ENCODE measurements around the gene THEMIS2. TPM values are rescaled to one million over a fixed set of nuclear protein-coding genes. Genes with fewer than 3 reads are reported as not detected.
"Not testable (repeated sequence)": the region's sequence is repeated elsewhere in the genome, so short reads cannot be mapped to it uniquely, and the experiment has no call there.

THEMIS2 gene
- total and polyA plus RNA-seq, 7 donors = 1.5 to 6.1 (median 3.8) TPM

DNA sequence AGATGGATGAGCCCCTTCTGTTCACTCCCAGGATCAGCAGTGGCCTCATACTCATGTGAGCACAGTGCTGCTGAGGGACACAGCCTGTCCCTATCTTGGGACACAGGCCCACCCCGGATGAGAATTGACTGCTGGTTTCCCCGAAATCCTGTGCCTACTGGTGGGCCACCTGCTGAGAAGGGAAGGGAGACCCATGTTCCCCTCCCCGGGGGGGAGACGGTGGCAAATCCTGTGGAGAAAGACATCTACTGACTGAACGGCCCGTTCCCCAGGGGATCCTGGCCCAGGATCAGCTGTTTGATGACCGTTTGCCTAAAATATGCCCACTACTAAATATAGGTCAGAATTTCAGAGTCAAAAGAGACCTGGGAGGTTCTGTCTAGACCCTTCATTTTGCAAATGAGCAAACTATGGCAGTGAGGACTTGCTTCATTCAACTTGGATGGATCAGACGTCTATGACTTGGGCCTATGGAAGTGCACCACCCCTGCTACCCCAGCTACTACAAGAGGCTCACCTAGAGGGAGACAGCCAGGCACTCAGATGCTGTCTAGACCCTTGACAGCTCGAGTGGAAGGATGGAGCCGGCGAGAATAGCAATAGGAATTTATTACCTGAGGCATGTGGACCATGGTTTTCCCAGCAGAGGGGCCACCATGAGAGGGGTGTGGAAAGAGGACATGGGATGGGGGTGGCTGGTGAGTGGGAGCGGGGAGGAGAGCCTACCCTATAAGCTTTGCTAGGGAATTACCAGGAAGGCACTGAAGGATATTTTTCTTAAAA is 15.6 kb upstream of the THEMIS2 start:
- 62 to 67% (median 63%) methylated on average over 12 of the region's 12 CpGs for WGBS, 3 donors

DNA sequence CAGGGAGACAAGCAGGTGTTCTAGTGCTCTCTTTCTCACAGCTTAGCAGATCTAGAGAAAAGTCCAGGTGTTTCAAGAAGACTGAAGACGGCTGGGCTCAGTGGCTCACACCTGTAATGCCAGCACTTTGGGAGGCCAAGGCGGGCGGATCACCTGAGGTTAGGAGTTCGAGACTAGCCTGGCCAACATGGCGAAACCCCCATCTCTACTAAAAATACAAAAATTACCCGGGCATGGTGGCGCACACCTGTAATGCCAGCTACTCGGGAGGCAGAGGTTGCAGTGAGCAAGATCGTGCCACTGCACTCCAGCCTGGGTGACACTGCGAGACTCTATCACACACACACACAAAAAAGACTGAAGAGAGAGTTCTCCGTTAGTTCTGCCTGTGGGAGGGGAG is 14.8 kb upstream of the THEMIS2 start:
- not testable (repeated sequence) for H3K9me3 ChIP-seq
- intact Hi-C loops (cut with DNase I) = loop anchor here (5.0 kb wide), 1 partner anchor 120 kb away; no protein-coding TSS in a partner anchor

More for the DNA sequence above, 15.6 kb upstream of the THEMIS2 start:
- Histone ChIP-seq H3K4me1 (no peaks in the 10 kb centered on the region), H3K36me3 (ENCODE audit: insufficient read depth in 1 of 2, low read depth in 1 of 2) (peaks cover 1 to 2% of the 10 kb centered on the region in 2 donors), H3K27me3 (ENCODE audit: insufficient read depth in 3 of 3, low read length in 2 of 3) (no peaks in the 10 kb centered on the region), H3K27ac (no peak overlapping the region), H3K4me3 (no peak overlapping the region), H3K9me3 (no peaks in the 10 kb centered on the region)
- DNase-seq = no peak
- intact Hi-C loops (cut with DNase I) = loop anchor here (5.0 kb wide), 1 partner anchor 121 kb away; no protein-coding TSS in a partner anchor
- no peak for ATAC-seq
- TF ChIP-seq, protein P1, sequence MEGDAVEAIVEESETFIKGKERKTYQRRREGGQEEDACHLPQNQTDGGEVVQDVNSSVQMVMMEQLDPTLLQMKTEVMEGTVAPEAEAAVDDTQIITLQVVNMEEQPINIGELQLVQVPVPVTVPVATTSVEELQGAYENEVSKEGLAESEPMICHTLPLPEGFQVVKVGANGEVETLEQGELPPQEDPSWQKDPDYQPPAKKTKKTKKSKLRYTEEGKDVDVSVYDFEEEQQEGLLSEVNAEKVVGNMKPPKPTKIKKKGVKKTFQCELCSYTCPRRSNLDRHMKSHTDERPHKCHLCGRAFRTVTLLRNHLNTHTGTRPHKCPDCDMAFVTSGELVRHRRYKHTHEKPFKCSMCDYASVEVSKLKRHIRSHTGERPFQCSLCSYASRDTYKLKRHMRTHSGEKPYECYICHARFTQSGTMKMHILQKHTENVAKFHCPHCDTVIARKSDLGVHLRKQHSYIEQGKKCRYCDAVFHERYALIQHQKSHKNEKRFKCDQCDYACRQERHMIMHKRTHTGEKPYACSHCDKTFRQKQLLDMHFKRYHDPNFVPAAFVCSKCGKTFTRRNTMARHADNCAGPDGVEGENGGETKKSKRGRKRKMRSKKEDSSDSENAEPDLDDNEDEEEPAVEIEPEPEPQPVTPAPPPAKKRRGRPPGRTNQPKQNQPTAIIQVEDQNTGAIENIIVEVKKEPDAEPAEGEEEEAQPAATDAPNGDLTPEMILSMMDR (IDR thresholded peaks at IDR 0.05) = no peak

DNA sequence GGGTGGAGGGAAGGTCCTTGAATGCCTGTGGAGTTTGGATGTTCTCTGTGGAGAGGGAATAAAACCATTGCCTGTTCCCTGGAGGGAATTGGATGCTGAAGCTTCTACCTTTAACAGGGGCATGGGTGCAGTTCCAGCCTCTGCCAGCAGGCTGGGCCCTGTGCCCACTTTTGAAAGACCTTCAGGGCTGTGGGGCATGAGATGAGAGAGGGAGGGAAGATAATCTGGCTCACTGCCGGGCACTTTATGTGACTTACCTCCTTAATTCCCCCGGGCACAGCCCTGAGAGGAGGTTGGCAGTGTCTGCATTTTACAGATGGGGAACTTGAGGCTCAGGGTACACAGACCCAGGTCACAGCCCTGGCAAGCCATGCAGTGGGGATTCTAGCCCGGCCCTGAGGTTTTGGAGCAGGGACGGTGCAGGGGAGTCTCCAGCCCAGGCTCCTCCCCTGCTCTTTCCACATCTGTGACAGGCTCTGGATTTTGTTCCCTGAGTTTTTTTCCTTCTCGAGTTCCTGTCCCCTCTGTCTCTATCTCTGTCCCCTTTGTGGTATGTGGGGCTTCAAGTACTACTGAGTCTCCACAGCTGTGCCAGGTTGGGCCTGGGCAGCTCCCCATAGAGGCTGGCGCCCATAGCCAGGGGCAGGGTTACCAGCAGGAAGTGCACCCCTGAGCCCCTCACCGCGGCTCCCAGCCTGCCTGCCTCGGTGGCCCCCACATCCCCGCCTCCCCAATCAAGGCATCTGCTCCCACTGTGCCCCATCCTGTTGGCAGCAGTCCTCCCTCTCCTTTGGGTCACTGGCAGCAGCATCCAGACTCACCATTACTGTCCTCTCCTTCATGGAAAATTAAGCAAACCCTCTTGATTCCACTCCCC is 14.0 kb upstream of the THEMIS2 start:
- Histone ChIP-seq H3K36me3 (ENCODE audit: insufficient read depth in 1 of 2, low read depth in 1 of 2) (no peaks in the 10 kb centered on the region), H3K9me3 (no peaks in the 10 kb centered on the region), H3K27ac (no peak overlapping the region), H3K27me3 (ENCODE audit: insufficient read depth in 3 of 3, low read length in 2 of 3) (no peaks in the 10 kb centered on the region), H3K4me1 (no peaks in the 10 kb centered on the region), H3K4me3 (no peak overlapping the region)
- TF ChIP-seq, protein P1 (IDR thresholded peaks at IDR 0.05) = peak; percentile 87
- ATAC-seq = peak; percentile 81 to 91 (median 87)
- WGBS, 3 donors = 18 to 30% (median 23%) methylated on average over 10 of the region's 10 CpGs
- intact Hi-C loops (cut with DNase I) = loop anchor here (5.0 kb wide), 1 partner anchor 119 kb away; no protein-coding TSS in a partner anchor
- peak; percentile 82 to 85 for DNase-seq

More for the DNA sequence above, 14.8 kb upstream of the THEMIS2 start:
- H3K4me1 ChIP-seq; DNase-seq; H3K27me3 ChIP-seq (ENCODE audit: insufficient read depth in 3 of 3, low read length in 2 of 3); H3K27ac ChIP-seq; H3K36me3 ChIP-seq (ENCODE audit: insufficient read depth in 1 of 2, low read depth in 1 of 2); H3K4me3 ChIP-seq: not testable (repeated sequence)
- WGBS, 3 donors = 77 to 87% (median 85%) methylated on average over 11 of the region's 11 CpGs
- ATAC-seq = peak in 1 of 4 donors; percentile 16

DNA sequence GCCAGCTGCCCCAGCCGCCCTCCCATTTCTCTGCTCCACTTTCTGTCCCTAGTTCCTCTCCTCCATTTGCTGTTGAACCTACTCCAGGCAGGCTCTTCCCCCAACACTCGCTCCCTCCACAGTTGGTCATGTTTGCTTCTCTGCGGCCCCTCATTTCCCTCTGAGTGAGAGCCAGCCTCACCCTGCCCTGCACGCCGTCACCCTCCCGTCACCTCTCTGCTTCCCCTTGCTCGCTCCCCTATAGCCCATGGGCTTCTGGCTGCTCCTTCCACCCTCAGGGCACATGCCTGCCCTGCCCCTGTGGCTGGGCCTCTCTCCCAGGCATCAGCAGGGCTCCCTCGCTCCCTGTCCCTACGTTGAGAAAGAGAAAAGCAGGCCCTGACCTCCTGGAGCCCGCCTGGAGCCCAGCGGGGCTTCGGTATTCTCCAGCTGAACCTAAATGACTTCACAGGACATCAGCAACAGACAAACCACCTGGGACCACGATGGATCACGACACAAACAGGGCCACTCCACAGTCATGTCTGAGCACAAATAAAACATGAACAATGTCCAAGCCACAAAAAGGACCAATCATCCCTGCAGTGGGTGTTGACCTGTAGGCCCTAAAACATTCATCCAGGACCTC is 13.3 kb upstream of the THEMIS2 start:
- Histone ChIP-seq H3K4me1 (no peaks in the 10 kb centered on the region), H3K27ac (no peak overlapping the region), H3K4me3 (no peak overlapping the region), H3K9me3 (no peaks in the 10 kb centered on the region), H3K36me3 (ENCODE audit: insufficient read depth in 1 of 2, low read depth in 1 of 2) (no peaks in the 10 kb centered on the region), H3K27me3 (ENCODE audit: insufficient read depth in 3 of 3, low read length in 2 of 3) (no peaks in the 10 kb centered on the region)
- TF ChIP-seq, protein P1 (IDR thresholded peaks at IDR 0.05) = no peak
- DNase-seq (no peak), ATAC-seq (no peak)
- intact Hi-C loops (cut with DNase I) = loop anchor here (5.0 kb wide), 1 partner anchor 118 kb away; no protein-coding TSS in a partner anchor
- 65 to 83% (median 75%) methylated on average over 14 of the region's 14 CpGs for WGBS, 3 donors

All from psoas muscle (tissue), 8 donors.